NOMO-1 treated with DMSO at 0.1 percent for 48 hours (cell line): ENCODE data around the gene BIRC7.

Experiments used
- DNase-seq: peaks from one replicate; lab custom pipeline; 2025; ENCODE audit not compliant: unreplicated experiment; lab: John Stamatoyannopoulos, UW

Gene BIRC7

DNA sequence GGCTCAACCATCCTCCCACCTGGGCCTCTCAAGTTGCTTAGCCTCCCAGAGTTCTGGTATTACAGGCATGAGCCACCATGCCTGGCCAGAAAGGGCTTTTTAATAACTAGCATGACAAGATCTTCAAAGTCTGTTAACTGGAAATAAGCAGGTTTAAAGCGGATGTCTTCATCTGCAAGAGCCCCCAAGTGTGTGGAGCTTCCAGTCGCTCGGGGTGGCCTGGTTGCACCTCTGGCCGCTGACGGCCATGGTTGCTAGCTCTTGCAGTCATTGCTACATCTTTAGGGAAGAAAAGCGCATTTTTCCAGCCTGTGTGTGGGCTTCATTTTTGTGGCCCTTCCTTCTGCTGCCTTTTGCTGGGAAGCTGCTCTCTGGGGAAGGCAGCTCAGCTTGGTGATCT, 44.7 kb downstream of the BIRC7 start:
- DNase-seq, result no peak

DNA sequence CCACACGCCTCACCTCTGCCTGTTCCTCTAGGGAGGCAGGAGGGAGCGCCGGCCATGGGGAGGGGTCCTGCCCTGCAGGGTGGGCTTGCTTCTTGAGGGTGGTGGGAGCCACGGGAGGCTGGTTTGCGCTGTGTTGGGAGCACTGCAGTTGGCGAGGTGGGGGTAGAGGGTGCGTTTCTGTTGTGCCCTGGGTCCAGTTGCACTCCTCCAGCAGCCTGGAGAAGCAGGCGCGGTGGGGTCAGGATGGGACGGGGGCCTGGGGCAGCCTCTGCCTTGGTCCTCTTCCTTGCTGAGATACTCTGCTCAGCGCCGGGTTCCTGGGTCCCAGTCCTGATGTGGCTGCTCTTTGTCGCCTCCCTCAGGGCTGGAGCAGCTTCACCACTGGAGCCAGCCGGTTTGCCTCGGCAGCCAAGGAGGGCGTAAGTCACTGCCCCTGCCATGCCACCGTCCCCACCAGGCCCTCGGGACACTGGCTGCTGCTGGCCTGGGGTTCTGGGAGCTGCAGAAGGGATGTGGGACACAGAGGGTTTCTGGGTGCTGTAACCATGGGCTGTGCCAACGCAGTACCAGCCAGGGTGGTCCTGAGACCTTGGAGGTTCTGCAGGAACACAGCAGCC, 45.3 kb downstream of the BIRC7 start:
- no peak for DNase-seq

DNA sequence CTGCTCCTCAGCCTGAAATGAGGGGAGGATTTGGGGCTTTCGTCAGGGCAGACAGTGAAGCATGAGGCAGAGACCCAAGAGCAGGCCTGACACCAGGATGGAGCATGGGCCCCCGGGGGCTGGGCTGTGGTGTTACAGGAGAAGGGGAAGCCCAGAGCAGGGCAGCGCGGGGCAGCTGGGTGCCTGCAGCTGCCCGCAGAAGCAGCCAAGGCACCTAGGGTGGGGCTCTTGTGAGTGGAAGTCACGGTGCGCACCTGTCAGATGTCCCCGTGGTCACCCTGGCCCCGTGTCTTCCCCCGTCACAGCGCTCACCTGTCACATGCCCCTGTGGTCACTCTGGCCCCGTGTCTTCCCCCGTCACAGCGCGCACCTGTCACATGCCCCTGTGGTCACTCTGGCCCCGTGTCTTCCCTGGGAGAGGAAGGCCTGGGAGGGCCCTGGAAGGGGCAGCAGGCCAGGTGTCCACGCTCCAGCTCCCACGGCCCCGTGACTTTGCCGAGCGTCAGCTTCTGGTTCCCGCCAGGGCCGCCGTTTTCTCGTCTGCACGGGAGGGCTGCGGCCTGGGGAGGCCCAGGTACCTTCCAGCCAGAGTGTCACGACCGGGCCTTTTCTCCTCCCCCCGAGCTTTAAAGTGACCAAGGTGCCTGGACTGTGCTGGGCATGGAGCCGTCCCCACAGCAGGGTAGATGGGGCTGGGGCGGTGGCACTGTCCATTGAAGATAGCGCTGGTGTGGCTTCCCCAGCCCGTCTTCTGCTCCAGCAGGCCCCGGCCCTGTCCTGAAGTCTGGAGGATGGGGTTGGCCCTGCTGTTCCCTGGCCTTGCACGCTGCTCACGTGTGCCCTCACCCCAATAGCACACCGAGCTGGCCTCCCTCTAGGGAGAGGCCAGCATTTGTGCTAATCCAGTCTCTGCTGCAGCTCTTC, 46.3 kb downstream of the BIRC7 start:
- DNase-seq, result no peak

DNA sequence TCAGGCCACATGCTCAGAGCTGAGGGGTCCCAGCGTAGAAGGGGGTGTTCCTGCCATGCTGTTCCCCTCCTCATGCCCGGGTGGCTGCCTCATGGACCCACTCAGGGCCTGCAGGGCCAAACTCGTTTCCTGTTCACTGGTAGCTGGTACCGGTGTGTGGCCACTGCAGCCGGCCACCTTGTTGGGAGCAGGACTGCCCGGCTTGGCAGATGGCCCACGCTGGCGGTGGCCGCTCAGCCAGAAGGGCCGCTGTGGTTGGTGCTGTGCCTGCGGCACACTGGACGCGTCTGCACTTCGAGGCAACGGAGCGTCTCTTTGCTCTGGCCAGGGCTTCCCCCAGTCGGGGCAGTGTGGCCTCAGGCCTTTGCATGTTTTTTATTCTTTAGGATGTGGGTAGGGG, 47.2 kb downstream of the BIRC7 start:
- DNase-seq, result no peak

DNA sequence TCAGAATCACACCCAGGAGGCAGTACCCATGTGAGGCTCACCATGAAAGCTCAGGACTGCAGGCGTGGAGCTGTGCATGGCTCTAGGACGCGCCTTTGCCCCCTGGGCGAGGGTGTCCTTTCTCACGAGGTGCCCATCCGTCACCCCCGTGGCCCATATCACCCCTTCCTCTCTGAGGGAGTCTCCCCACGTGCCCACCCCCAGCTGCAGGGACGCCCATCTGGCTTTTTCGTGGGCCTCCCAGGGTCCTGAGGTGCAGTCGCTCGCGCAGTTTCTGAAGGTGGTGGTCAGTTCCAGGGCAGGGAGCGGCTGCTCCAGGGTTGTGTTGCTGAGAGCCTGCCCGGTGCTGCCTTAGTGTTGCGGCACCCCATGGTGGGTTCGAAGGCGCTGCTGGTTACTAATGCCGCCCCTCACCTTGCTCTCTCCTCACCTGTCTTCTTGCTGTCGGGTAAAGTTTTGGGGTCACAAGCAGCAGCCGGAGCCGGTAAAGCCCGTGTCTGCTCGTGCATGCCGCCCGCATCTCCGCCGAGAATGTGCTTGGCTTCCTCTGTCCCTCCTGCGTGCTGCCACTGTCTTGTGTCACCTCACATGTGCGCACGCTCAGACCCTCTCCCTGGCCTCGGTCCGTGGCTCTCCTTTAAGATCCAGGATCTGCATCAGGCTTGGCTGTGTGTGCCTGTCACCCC, 47.8 kb downstream of the BIRC7 start:
- DNase-seq, result no peak

DNA sequence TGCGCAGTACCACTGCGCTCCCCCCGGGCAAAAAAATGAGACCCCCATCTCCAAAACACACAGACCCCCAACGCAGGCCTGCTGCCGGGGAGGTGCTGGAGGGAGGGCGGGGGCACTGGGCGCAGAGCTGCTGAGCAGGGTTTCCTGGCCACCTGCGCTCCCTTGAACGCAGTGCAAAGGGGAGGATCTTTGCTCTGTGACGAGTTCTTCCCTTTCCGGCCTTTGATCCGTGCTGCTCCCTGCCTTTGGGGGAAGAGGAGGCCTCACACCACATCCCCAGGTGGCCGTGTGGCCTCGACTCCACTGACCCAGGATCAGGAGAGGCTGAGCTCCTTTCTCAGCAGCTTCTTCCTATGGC, 48.4 kb downstream of the BIRC7 start:
- no peak for DNase-seq

DNA sequence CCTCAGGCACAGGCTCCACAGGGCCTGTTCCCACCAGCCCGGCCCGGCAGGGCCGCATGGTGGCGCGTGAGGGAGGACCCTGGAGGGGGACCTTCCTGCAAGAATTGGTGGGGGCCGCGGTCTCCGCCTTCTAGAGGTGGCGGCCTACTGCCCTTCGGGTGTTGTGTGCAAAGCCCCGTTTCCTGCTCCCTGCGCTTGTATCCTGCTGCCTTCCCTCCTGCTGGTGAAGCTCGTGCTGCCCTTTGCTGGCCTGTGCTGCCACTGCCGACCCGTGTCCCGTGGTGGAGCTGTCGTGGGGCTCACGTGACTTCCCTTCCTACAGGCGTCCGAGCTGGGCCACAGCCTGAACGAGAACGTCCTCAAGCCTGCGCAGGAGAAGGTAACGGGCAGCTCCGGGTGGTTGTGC, 48.8 kb downstream of the BIRC7 start:
- no peak for DNase-seq

DNA sequence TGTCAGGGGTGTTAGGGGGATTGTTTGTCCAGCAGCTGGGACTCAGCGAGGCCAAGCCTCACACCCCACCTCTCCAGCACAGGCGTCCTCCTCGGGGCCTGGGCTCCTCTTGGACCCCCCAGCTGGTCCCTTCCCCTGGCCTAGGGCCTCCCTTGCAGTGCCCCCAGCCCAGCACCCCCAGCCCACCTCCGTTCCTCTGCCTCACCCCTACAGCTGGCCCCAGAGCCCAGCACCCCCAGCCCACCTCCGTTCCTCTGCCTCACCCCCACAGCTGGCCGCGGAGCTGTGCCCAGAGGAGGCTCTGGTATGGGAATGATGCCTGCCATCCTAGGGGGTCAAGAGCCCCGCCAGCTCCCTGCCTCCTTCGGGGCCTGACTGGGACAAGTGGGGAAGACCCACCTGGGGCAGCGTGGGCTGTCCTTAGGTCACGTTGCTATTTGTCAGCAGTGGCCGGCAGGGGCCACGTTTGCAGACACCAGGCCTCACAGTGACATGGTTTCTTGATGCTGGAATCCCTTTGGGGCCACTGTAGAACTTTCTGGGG, 49.3 kb downstream of the BIRC7 start:
- DNase-seq, result no peak

DNA sequence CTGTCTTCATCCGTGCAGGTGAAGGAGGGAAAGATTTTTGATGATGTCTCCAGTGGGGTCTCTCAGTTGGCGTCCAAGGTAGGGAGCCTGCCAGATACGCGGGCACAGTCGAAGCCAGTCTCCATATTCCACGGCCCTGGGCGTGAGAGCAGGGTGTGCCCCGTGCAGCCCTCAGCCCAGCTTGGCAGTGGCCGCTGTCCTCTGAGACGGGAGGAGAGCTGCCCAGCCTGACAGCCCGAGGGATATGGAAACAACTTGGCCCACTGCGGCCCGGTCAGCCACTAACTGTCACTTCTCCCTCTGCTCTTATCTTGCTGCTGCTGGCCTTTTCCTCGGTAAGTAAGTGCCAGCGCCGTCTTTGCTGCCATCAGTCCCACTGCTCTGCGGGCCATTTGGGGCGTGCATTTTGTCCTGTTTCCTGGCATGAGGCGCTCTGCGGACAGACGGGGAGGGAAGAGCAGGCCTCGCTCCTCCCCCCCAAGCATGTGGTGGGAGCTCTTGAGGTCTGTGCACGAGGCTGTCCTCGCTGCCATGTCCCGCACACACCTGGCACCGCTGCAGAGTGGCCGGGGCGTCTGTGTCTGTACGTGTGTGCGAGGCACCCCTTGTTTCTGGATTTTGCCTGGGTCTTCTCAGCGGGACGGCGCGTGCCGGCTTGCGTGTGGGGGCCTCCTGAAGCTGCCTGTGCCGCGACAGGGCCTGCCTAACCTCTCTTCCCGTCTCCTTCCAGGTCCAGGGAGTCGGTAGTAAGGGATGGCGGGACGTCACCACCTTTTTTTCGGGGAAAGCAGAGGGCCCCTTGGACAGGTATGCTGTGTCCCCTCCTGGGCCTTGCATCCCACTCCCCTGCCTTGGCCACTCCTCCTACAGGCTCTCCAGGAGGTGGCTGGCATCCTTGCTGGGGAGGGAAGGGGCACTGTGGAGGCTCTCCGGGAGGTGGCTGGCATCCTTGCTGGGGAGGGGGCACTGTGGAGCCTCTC, 50.2 kb downstream of the BIRC7 start:
- DNase-seq, result no peak

DNA sequence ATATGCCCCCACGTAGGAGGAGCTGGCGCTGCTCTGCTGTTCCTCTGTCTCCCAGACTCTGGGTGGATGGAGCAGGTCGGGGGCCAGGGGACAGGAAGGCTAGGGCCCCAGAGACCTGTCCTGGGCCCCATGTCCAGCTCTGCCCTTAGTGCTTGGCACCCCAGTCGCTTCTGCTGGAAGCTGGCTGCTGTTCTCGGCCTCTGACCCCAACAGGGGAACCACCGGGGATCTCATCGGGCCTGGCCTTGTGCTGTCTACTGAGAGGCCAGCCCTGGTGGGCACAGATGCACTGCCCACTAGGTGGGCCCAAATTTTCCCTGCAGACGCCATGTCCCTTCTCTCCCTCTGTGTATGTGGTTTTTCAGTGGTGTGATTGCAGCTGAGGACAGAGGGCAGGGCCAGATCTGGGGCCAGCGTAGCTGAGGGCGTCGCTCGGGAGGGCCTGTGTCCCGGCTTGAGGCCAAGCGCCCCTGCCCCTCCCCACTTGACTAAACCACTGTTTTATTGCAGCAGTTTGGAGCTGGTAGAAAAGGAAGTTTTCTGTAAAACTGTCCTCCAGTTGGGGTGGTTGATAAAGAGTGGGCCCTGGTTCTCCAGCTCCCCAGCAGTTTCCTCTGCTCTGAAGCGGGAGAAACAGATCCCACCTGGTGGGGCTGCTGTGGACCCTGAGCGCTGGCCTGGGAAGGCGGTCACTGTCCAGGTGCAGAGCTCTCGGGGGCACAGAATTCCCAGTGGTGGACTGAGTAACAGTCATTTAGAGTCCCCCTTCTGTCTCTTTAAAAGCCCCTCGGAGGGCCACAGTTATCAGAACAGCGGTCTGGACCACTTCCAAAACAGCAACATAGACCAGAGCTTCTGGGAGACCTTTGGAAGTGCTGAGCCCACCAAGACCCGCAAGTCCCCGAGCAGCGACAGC, 51.3 kb downstream of the BIRC7 start:
- DNase-seq, result no peak

DNA sequence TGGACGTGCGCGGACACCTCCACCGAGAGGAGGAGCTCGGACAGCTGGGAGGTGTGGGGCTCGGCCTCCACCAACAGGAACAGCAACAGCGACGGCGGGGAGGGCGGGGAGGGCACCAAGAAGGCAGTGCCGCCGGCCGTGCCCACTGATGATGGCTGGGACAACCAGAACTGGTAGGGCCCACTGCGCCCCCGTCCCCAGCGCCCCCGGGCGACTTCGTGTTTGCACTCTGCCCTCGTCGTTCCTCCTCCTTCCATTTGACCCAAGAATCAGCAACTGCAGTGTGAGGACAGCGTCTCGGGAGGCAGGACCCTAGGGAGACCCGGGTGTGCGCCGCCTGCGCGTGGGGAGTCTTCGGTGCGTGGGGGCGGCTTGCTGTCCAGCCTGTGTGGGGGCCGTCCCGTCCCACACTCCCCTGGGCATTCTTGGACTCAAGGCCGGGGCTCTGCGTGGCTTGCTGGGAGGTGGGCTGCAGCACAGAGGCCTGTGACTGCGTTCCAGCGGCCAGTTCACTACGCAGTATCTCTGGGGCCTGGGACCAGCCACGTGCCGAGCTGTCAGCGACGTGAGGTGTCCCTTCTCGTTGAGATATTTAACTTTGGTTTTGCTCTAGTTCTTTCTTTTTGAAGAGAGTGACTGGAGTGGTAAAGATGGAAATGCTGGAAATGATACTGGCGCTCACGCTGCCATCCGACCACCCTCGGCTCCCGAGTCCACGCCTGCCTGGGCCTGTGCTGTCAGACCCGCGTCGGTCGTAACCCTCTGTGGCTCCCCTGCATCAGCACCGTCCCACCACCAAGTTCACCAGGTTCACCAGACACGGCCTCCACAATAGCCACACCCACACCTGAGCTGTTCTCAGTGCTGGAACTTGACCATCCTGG, 52.2 kb downstream of the BIRC7 start:
- DNase-seq, result no peak

DNA sequence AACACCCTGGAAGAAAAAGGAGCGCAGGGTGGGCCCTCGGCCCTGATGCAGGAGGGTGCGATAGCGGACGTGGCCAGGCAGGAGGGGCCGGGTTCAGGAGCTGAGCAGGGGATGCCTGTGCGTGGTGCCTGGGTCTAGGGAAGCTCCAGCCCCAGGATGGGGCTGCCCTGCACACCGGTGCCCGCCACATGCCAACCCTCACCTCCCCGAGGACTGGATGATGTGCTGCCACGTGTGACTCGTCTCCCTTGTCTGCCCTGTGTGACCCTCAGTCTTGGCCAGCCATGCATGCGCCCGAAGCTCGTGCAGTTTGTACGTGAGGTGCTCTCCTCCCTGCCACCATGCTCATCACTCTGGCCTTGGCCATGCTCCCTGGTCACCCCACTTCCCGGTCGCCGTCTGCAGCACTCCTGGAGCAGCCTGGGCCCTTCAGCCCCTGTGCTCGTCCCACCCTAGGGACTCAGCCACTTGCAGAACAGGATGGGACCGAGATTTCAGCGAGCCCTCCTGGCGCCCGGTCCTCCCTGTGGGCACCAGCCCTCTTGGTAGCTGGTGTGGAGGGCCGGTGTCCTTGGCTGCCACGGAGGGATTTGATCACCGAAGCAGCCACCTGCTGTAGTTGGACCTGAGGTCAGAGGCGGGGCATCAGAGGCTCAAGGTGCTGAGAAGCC, 53.0 kb downstream of the BIRC7 start:
- DNase-seq, result no peak

DNA sequence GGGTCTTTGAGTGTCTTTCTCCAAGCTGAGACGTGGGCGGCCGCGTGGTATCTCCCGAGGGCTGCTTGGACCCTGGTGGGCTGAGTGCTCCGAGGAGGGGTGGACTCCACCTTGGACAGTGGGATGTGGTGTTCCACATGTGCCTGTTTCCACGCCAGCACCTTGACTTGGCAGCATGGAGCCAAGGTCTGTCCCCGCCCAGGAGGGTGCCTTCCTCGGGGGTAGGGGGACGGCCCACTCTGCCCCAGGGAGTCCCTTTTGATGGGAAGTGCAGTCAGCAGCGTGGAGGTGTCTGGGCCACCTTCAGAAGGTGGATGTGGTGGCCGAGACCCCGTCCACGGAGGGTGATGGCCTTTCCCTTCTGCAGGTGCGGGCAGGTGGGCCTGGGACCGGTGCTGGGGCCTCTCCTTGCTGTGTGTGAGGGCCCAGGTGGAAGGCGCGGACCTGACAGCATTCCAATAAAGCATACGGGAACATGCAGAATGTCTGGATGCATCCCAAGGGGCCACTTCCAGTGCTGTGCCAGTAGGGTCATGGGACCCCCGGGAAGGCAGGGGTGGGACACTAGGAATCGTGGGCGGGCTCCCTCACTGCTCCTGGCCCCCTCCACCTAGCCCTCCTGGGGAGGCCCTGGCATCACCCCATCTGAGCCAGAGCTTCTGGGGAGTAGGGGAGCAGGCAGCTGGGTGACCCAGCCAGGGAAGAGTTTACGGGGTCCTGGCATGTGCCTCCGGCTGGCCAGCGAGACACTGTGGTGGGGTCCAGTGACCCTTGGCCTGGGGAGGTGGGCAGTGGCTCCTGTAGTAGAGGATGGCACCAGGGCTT, 53.8 kb downstream of the BIRC7 start:
- no peak for DNase-seq
